HuH-7.5 (cell line): ENCODE measurements around the gene MAGI1.

Source experiments
- DNase-seq: peaks from one replicate; pipeline ENCODE4 v3.0.0; 2011; ENCODE audit warnings: low spot score

Gene MAGI1

GRCh38 chr3:65833761-65834505 is 204.8 kb downstream of the MAGI1 start:
- DNase-seq: no peak

- no peak for DNase-seq
Observed at GRCh38 chr3:65831733-65832425, 206.8 kb downstream of the MAGI1 start.

DNA sequence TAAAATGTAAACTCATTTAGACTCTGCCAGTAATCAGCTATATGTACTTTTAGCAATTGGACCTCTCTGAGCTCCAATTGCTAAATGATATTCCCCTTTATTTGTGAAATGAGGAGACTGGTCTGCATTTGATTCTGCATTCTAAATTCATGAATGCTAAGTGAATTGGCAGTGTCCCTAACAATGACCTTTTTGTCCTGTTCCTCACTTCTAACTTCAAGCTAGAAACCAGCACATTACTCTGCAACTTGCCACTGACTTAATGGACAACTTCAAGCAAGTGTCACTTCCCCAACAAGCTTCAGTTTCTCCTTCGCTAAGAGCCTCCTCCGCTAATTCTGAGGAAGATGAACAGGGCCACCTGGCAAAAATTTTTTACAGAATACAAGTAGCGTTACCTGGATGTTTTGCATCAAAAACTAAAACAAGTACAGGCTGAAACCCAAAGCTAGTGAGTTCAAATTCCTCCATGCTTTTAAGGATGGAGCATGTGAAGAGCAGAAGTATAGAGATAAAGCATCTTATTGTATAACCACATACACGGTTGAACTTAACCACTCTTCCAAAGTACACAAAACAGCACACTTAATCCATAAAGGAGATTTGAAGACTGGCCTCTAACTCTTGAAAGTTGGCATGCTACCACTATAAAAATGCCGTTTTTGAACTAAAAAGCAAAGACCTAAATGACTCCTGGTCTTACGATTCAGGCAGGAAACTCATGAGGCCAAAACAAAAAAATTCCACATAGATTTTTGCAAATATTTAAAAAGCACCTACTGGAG is 207.6 kb downstream of the MAGI1 start:
- no peak for DNase-seq

DNA sequence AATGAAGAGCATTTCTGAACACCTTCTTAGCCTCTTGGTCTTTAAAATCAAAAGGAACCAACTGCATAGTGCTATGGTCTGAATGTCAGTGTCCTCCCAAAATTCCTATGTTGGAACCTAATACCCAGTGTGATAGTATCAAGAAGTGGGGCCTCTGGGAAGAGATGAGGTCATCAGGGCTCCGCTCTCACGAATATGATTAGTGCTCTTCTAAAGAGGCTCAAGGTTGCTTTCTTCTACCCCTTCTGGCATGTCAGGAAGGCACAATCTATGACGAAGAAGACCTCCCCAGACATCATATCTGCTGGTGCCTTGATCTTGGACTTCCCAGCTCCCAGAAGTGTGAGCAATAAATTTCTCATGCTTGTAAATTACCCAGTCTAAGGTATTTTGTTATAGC is 209.5 kb downstream of the MAGI1 start:
- DNase-seq: no peak

DNA sequence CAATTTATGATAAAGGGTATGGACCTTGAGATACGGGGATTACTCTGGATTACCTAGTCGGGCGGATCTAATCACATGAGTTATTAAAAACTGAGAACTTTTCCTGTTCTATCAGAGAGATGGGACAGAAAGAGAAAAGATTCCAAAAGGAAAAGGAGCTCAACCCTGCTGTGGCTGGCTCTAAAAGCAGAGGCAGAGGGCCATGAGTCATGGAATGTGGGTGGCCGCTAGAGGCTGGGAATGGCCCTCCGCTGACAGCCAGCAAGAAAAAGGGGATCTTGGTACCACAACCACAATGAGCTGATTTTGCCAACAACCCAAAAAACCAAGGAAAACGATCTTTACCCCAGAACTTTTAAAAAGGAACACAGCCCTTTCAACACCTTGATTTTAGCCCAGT is 210.0 kb downstream of the MAGI1 start:
- no peak for DNase-seq

DNA sequence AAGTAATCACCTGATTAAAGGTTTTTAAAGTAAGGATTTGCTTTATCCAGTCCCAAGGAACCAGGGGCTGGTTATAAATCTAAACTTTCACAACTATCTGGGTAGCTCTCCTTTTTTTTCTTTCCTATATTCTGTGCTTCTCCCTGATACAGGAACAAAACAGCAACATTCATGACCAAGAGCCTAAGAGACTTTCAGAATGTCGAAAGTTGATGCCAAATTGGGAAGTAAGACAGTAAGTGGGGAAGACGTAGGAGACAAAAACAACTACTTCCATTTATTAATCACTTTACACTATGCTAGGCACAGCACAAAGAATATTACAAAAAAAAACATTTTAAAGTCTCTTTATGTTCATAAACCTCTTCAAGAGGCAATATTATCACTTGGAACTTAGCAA is 211.6 kb downstream of the MAGI1 start:
- DNase-seq: no peak

GRCh38 chr3:65824166-65824565 is 214.6 kb downstream of the MAGI1 start:
- DNase-seq: no peak

DNA sequence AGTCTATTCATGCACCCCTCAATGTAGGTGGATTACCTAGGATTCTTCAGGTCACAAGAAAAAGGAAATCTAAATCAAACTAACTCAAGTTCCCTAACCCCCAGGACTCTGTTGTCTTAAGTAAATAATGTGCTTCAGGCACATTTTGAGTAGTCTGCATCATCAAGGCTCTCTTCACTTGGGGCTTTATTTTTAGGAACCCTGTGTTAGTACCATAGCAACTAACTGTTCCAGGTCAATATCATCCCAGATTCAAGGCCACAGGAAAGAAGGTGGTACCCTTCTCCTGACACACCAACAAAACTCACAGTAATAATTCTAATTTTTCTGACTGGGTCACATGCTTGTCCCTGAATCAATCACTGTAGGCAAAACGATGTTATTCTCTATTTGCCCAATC is 218.1 kb downstream of the MAGI1 start:
- no peak for DNase-seq

- no peak for DNase-seq
Observed at GRCh38 chr3:65819896-65820295, 218.8 kb downstream of the MAGI1 start.

- no peak for DNase-seq
Observed at GRCh38 chr3:65817553-65818126, 221.1 kb downstream of the MAGI1 start.

- DNase-seq: no peak
Observed at GRCh38 chr3:65816208-65816607, 222.5 kb downstream of the MAGI1 start.

GRCh38 chr3:65814845-65815578 is 223.7 kb downstream of the MAGI1 start:
- no peak for DNase-seq

GRCh38 chr3:65811892-65812291 is 226.8 kb downstream of the MAGI1 start:
- no peak for DNase-seq

DNA sequence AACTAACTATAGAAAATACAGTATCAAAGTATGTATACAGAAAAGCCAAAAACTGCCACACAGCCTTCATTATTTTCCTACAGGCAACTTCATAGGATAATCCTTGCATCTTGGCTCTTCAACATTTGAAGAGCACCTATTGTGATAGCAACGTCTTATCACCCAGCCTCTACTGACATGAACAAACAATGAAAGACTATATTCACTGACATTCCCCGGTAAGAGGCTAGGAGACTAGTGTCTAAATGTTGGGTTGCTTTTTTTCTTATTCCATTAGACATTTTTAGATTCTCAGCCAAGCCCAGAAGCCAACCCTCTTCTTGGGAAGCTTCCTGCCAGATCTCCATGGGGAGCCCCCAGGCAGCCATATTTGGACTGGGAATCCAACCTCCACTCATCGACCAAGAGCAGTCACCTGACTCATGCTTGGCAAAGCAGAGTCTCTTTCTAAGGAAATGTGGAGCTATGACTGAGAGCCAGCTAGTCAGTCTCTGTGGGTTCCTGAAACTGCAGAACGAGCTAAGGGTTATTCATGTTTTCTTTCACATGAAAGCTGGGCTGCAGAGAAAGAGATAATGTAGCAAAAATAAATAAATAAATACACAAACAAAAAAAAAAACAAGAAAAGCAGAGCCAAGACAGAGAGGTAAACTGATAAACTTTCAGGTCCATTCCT is 227.5 kb downstream of the MAGI1 start:
- DNase-seq: no peak

- no peak for DNase-seq
Observed at GRCh38 chr3:65810302-65810701, 228.4 kb downstream of the MAGI1 start.

DNA sequence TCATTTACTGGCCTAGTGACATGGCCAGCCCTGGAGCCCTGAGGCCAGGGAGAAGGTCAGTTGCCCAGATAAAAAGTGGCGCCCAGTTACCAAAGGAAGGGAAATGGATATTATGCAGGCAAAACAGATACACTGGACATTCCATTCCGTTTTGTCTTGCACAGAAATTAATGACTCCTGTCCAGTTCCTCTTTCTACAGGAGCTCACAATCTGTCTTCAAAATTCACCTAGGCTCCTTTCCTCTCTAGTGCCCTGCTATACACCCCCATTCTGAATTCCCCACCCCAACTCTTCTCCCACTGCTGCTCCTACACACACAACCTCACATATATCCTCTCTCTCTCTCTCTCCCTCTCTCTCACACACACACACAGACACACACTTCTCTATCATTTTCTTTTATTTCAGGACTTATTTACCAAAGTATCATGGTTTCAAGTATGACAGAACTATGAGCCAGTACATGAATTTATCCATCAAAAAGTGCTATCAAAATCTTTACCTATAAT is 229.0 kb downstream of the MAGI1 start:
- no peak for DNase-seq

GRCh38 chr3:65808824-65809223 is 229.9 kb downstream of the MAGI1 start:
- no peak for DNase-seq

DNA sequence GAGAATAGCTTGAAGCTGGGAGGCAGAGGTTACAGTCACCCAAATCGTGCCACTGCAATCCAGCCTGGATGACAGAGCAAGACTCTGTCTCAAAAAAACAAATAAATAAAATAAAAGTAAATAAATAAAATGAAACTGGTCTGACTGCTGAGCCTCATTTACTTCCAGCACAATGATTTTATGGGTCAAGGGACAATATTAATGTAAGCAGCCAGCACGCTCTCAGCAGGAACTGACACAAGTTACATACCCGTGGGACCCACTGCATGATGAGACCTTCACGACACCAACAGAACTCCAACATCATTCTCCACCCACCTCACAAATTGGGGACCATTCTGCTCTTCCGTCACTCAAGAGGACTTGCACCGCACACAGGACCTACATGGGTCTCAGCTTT is 230.3 kb downstream of the MAGI1 start:
- DNase-seq: no peak

GRCh38 chr3:65807225-65807624 is 231.5 kb downstream of the MAGI1 start:
- no peak for DNase-seq

DNA sequence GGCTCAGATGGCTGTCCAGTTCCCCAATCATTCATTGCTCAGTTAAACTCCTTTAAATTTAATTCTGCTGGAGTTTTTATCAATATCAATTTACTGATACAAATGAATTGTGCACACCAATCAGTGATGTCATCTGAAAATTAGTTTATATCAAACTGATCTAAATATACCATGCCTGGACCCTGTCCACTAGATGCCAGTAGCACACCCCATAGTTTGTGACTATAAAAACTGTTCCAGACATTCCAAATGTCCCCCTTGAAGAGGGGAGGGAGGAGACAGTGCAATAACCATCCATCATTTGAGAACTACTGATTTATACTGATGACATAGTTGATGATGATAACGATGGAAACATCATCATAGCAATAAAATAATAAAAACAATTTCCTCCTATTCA is 232.1 kb downstream of the MAGI1 start:
- no peak for DNase-seq

DNA sequence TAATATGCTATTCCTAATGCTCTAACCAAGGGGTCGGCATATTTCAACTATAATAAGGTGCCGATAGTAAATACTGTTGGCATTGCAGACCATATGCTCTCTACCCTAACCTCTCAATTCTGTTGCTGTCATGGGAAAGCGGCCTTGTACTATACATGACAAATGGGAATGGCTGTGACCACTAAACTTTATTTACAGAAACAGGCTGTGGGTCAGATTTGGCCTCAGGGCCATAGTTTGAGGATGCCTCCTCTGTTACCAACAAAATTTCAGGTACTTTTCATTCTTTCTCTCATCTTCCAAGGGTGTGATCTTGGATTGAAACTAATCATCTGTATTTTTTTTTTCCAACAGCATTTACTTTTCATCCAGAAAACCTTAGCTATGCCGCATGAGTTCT is 242.0 kb downstream of the MAGI1 start:
- no peak for DNase-seq
